Globus pallidus (tissue), 1 donor: Measurements from ENCODE around the gene FSTL5.
"Not testable (repeated sequence)": the region's sequence is repeated elsewhere in the genome, so short reads cannot be mapped to it uniquely, and the experiment has no call there.

ENCODE experiments used
- DNase-seq: peaks from one replicate; pipeline ENCODE4 v3.0.0-alpha.2; 2015; ENCODE audit warnings: low spot score

Gene FSTL5

GRCh38 chr4:161829591-161829990, 334.2 kb downstream of the FSTL5 start:
- no peak for DNase-seq

GRCh38 chr4:161828061-161828460, 335.7 kb downstream of the FSTL5 start:
- DNase-seq, result no peak

- no peak for DNase-seq
Measured at GRCh38 chr4:161827013-161827412, 336.8 kb downstream of the FSTL5 start.

GRCh38 chr4:161823450-161823849, 340.4 kb downstream of the FSTL5 start:
- no peak for DNase-seq

GRCh38 chr4:161822174-161822573, 341.6 kb downstream of the FSTL5 start:
- no peak for DNase-seq

- no peak for DNase-seq
Measured at GRCh38 chr4:161817914-161818313, 345.9 kb downstream of the FSTL5 start.

- no peak for DNase-seq
Measured at GRCh38 chr4:161816958-161817357, 346.8 kb downstream of the FSTL5 start.

GRCh38 chr4:161815841-161816240, 348.0 kb downstream of the FSTL5 start:
- DNase-seq, result no peak

- no peak for DNase-seq
Measured at GRCh38 chr4:161813889-161814288, 349.9 kb downstream of the FSTL5 start.

GRCh38 chr4:161813389-161813788, 350.4 kb downstream of the FSTL5 start:
- DNase-seq, result no peak

GRCh38 chr4:161803171-161803570, 360.6 kb downstream of the FSTL5 start:
- no peak for DNase-seq

GRCh38 chr4:161799710-161800109, 364.1 kb downstream of the FSTL5 start:
- DNase-seq, result no peak

GRCh38 chr4:161792991-161793390, 370.8 kb downstream of the FSTL5 start:
- no peak for DNase-seq

- no peak for DNase-seq
Measured at GRCh38 chr4:161791796-161792556, 371.8 kb downstream of the FSTL5 start.

GRCh38 chr4:161767116-161767515, 396.7 kb downstream of the FSTL5 start:
- DNase-seq, result no peak

- DNase-seq, result no peak
Measured at GRCh38 chr4:161762796-161763195, 401.0 kb downstream of the FSTL5 start.

GRCh38 chr4:161760008-161760407, 403.8 kb downstream of the FSTL5 start:
- no peak for DNase-seq

GRCh38 chr4:161758412-161758811, 405.4 kb downstream of the FSTL5 start:
- DNase-seq, result not testable (repeated sequence)

- DNase-seq, result no peak
Measured at GRCh38 chr4:161728929-161729328, 434.9 kb downstream of the FSTL5 start.

- DNase-seq, result no peak
Measured at GRCh38 chr4:161721947-161722346, 441.9 kb downstream of the FSTL5 start.

- DNase-seq, result no peak
Measured at GRCh38 chr4:161717084-161717483, 446.7 kb downstream of the FSTL5 start.

- DNase-seq, result no peak
Measured at GRCh38 chr4:161714931-161715330, 448.9 kb downstream of the FSTL5 start.

- peak; percentile 3 for DNase-seq
Measured at GRCh38 chr4:161714022-161714751, 449.6 kb downstream of the FSTL5 start.

GRCh38 chr4:161704653-161705052, 459.1 kb downstream of the FSTL5 start:
- no peak for DNase-seq
